ENCODE data around the gene NFKBIE.

Gene NFKBIE

DNA sequence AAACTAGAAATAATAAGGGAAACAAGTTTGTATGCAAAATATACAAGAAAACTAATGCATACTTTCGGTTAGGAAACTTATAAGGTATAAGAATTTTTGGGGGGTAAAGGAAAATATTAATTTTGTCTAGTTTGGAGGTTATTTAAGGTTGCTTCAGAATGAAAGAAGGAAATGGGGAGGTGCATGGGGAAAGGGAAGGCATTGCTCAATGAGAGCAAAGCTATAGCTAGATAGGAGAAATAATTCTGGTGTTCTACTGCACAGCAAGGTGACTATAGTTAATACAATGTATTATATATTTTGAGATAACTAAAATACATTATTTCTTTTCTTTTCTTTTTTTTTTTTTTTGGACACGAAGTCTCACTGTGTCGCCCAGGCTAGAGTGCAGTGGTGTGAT is 54.1 kb downstream of the NFKBIE start:
- DNase-seq (ENCODE audit: low read depth in 2 of 3, low spot score in 1 of 3): no peak

All from stimulated activated CD4-positive, alpha-beta T cell treated with anti-CD3 and anti-CD28 coated beads, Interleukin-12 subunit alpha, Interleukin-12 subunit beta, amount 100 ng/mL, for 48 hours (primary cell).